SK-N-SH treated with all-trans-retinoic acid at 6 μM for 48 hours (cell line): ENCODE data around the gene IRF2BPL.

Experiments used
- OSR1 ChIP-seq: fragments of 250-450 bp; sonication (Bioruptor Pico); IDR thresholded peaks from 2 replicates; pipeline ENCODE4 v1.8.0; 2022; ENCODE audit warnings: moderate library complexity, mild to moderate bottlenecking, inconsistent platforms
- RARB ChIP-seq: fragments of 250-450 bp; sonication (Bioruptor Pico); IDR thresholded peaks from 2 replicates; pipeline ENCODE4 v1.8.0; 2021; ENCODE audit warnings: mild to moderate bottlenecking, moderate library complexity
- ZFP3 ChIP-seq: fragments of 250-450 bp; sonication (Bioruptor Pico); IDR thresholded peaks from 2 replicates; pipeline ENCODE4 v1.5.0; 2020; ENCODE audit warnings: mild to moderate bottlenecking, moderate library complexity
- ZNF565 ChIP-seq: fragments of 450-650 bp; formaldehyde crosslinking; conservative IDR thresholded peaks from 2 replicates; pipeline ENCODE4 v1.5.0; 2020; ENCODE audit warnings: low read depth, mild to moderate bottlenecking, moderate library complexity
- TF ChIP-seq, protein P1 (sequence below): fragments of 250-450 bp; sonication (Bioruptor Pico); IDR thresholded peaks from 2 replicates; pipeline ENCODE4 v1.8.0; 2020; ENCODE audit warnings: mild to moderate bottlenecking, moderate library complexity, borderline replicate concordance
- TF ChIP-seq, protein P2 (sequence below): fragments of 250-450 bp; sonication (Bioruptor Pico); IDR thresholded peaks from 2 replicates; pipeline ENCODE4 v1.5.1; 2020; ENCODE audit warnings: low read depth, mild to moderate bottlenecking, moderate library complexity

DNA sequence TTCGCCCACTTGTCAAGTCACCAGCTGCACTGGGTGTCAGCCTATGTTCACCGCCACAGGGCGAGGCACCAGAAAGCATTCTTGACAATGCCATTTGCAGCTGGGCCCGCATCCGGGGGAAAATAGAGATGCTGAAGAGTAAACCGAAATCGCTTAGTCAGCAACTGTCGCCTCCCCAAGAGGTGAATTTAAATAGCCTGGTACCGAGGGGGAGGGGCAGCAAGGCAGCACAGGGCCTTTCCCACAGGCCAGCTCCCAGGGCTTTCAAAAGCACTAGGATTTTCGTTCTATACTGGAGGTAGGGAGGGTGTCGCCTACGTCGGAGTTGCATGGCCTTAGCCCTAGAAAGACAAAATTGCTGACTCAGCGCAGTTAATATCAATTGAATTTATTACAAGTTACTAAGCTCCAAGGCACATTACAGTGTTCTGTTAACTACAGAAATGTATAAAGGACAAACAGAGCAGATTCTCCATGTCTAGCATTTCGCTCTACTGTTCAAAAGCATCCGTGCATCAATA is 4.3 kb downstream of the IRF2BPL start:
- no peak for TF ChIP-seq ZNF565 (CRISPR knock-in tag)
- TF ChIP-seq, protein P1, sequence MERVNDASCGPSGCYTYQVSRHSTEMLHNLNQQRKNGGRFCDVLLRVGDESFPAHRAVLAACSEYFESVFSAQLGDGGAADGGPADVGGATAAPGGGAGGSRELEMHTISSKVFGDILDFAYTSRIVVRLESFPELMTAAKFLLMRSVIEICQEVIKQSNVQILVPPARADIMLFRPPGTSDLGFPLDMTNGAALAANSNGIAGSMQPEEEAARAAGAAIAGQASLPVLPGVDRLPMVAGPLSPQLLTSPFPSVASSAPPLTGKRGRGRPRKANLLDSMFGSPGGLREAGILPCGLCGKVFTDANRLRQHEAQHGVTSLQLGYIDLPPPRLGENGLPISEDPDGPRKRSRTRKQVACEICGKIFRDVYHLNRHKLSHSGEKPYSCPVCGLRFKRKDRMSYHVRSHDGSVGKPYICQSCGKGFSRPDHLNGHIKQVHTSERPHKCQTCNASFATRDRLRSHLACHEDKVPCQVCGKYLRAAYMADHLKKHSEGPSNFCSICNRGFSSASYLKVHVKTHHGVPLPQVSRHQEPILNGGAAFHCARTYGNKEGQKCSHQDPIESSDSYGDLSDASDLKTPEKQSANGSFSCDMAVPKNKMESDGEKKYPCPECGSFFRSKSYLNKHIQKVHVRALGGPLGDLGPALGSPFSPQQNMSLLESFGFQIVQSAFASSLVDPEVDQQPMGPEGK (CRISPR knock-in tag): no peak
- TF ChIP-seq OSR1 (CRISPR knock-in tag): no peak
- TF ChIP-seq RARB (CRISPR knock-in tag): no peak
- TF ChIP-seq ZFP3 (CRISPR knock-in tag): no peak
- TF ChIP-seq, protein P2, sequence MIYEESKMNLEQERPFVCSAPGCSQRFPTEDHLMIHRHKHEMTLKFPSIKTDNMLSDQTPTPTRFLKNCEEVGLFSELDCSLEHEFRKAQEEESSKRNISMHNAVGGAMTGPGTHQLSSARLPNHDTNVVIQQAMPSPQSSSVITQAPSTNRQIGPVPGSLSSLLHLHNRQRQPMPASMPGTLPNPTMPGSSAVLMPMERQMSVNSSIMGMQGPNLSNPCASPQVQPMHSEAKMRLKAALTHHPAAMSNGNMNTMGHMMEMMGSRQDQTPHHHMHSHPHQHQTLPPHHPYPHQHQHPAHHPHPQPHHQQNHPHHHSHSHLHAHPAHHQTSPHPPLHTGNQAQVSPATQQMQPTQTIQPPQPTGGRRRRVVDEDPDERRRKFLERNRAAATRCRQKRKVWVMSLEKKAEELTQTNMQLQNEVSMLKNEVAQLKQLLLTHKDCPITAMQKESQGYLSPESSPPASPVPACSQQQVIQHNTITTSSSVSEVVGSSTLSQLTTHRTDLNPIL: no peak
